Sigmoid colon (tissue), 4 donors: ENCODE data around the gene CCSER1.

Source experiments
- EP300 ChIP-seq, 4 donors: sonication (generic); formaldehyde crosslinking; IDR thresholded peaks; one replicate each; pipeline ENCODE4 v1.6.1; 2017; ENCODE audit warnings: antibody characterized with exemption in 4 of 4
- POLR2A ChIP-seq, 2 donors: fragments of 450-650 bp; IDR thresholded peaks; one replicate each; pipeline ENCODE4 v1.6.1; 2016; ENCODE audit warnings: antibody characterized with exemption in 2 of 2, mild to moderate bottlenecking in 2 of 2, moderate library complexity in 2 of 2
- POLR2AphosphoS5 ChIP-seq, 4 donors: sonication (generic); formaldehyde crosslinking; IDR thresholded peaks; one replicate each; pipeline ENCODE4 v1.6.1; 2017; ENCODE audit warnings: antibody characterized with exemption in 4 of 4
- TF ChIP-seq, protein P1 (sequence below), 4 experiments: fragments of 450-650 bp in 3 of 4; fragments of 200-600 bp in 1 of 4; IDR thresholded peaks; one replicate each; pipeline ENCODE4 v1.5.1; 2016 to 2019; ENCODE audit warnings: antibody characterized with exemption in 4 of 4, mild to moderate bottlenecking in 3 of 4, moderate library complexity in 2 of 4

DNA sequence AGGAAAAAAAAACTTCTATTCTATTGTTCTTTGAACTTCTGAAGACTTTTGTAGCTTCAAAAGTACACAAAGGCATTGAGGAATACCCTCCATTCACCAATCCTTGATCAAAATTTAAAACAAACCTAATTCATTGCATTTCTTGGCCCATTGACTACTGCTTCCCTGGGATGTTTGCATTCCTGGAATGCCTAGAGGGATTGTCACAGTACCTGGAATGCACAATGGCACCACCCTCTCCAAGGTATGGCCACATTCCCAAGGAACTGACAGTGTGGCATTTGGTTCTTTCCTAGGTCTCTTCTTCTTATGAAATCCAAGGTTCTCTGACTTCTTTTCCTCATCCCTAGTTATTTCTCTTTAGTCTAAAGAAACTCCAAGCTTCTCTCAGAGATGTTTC is 600.7 kb downstream of the CCSER1 start:
- TF ChIP-seq, protein P1, sequence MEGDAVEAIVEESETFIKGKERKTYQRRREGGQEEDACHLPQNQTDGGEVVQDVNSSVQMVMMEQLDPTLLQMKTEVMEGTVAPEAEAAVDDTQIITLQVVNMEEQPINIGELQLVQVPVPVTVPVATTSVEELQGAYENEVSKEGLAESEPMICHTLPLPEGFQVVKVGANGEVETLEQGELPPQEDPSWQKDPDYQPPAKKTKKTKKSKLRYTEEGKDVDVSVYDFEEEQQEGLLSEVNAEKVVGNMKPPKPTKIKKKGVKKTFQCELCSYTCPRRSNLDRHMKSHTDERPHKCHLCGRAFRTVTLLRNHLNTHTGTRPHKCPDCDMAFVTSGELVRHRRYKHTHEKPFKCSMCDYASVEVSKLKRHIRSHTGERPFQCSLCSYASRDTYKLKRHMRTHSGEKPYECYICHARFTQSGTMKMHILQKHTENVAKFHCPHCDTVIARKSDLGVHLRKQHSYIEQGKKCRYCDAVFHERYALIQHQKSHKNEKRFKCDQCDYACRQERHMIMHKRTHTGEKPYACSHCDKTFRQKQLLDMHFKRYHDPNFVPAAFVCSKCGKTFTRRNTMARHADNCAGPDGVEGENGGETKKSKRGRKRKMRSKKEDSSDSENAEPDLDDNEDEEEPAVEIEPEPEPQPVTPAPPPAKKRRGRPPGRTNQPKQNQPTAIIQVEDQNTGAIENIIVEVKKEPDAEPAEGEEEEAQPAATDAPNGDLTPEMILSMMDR (IDR thresholded peaks at IDR 0.05) = no peak
- TF ChIP-seq POLR2A (IDR thresholded peaks at IDR 0.05) = no peak
- TF ChIP-seq EP300 (IDR thresholded peaks at IDR 0.05) = no peak
- TF ChIP-seq POLR2AphosphoS5 (IDR thresholded peaks at IDR 0.05) = no peak
